Brain microvascular endothelial cell (primary cell): ENCODE measurements around the gene EIPR1.

Experiments used
- DNase-seq: peaks from one replicate; pipeline ENCODE4 v3.0.0-alpha.2; 2020
- H3K27ac ChIP-seq: fragments of 250-450 bp; sonication (Bioruptor Pico); 2 replicates; pipeline ENCODE4 v1.5.1; 2020; ENCODE audit warnings: mild to moderate bottlenecking, moderate library complexity
- H3K27me3 ChIP-seq: fragments of 250-450 bp; sonication (Bioruptor Pico); replicated peaks from 2 replicates; pipeline ENCODE4 v1.5.1; 2020; ENCODE audit warnings: mild to moderate bottlenecking
- H3K36me3 ChIP-seq: fragments of 250-450 bp; sonication (Bioruptor Pico); replicated peaks from 2 replicates; pipeline ENCODE4 v1.5.1; 2020; ENCODE audit warnings: mild to moderate bottlenecking
- H3K4me3 ChIP-seq: 2 replicates; pipeline ENCODE4 v1.5.1; 2011; ENCODE audit warnings: low read depth, mild to moderate bottlenecking, control low read depth, low read length, moderate library complexity
- in situ Hi-C: cut with HindIII; loops from 2 replicates; pipeline ENCODE4 v1.10.0; 2017; ENCODE audit warnings: low sequenced_read_pairs, low pct_ligation_motif_present
- TF ChIP-seq, protein P1 (sequence below): IDR thresholded peaks from 2 replicates; pipeline ENCODE4 v1.5.1; 2011; ENCODE audit warnings: low read depth, mild to moderate bottlenecking, moderate library complexity, low read length, control low read depth, inconsistent platforms; ENCODE audit errors: missing control alignments

EIPR1 gene

GRCh38 chr2:3309496-3310355 lies 67.9 kb downstream of the EIPR1 start:
- Histone ChIP-seq H3K36me3 (no peaks in the 10 kb centered on the region), H3K27me3 (no peaks in the 10 kb centered on the region), H3K4me3 (no peak overlapping the region), H3K27ac (no peak overlapping the region)
- no peak for DNase-seq
- TF ChIP-seq, protein P1, sequence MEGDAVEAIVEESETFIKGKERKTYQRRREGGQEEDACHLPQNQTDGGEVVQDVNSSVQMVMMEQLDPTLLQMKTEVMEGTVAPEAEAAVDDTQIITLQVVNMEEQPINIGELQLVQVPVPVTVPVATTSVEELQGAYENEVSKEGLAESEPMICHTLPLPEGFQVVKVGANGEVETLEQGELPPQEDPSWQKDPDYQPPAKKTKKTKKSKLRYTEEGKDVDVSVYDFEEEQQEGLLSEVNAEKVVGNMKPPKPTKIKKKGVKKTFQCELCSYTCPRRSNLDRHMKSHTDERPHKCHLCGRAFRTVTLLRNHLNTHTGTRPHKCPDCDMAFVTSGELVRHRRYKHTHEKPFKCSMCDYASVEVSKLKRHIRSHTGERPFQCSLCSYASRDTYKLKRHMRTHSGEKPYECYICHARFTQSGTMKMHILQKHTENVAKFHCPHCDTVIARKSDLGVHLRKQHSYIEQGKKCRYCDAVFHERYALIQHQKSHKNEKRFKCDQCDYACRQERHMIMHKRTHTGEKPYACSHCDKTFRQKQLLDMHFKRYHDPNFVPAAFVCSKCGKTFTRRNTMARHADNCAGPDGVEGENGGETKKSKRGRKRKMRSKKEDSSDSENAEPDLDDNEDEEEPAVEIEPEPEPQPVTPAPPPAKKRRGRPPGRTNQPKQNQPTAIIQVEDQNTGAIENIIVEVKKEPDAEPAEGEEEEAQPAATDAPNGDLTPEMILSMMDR: no peak
- in situ Hi-C loops: no loop called here

DNA sequence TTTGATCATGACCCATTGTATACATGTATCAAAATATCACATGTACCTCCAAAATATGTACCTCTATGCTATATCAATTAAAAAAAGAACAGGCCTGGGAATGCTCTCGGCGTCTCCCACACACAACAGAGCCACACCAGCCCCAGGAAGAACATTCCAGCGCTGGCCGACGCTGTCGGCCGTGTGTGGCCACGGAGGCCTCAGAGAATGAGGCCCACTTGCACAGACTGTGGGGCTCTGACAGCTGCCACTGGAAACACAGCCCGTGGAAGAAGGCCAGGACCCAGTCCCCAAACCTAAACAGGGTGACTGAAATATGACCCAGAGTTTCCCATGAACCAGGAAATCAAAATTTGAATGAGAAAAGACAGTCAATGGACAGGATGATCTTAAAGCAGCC lies 69.7 kb downstream of the EIPR1 start:
- Histone ChIP-seq H3K4me3 (no peak overlapping the region), H3K36me3 (no peaks in the 10 kb centered on the region), H3K27ac (no peak overlapping the region), H3K27me3 (no peaks in the 10 kb centered on the region)
- TF ChIP-seq, protein P1: no peak
- in situ Hi-C loops: no loop called here
- no peak for DNase-seq

DNA sequence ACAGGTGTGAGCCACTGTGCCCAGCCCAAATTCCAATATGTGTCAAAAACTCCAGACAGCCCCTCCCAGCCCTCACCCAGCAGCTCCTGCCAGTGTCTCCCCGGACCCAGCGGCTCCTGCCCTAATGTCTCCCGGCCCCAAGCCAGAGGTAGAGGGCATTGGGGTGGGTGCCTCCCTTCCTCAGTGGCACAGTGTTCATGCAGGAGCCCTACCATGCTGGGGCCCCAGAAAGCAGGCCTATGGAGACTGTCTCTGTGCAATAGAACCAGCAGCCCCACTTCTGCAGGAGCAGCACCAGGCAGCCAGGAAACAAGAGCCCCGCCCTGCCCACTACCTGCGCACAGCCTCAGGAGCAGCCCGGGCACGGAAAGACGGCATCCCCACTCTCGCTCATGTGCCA lies 70.4 kb downstream of the EIPR1 start:
- in situ Hi-C loops: no loop called here
- Histone ChIP-seq H3K27ac (no peak overlapping the region), H3K27me3 (no peaks in the 10 kb centered on the region), H3K4me3 (no peak overlapping the region), H3K36me3 (peaks cover 2% of the 10 kb centered on the region)
- TF ChIP-seq, protein P1: no peak
- DNase-seq: no peak

DNA sequence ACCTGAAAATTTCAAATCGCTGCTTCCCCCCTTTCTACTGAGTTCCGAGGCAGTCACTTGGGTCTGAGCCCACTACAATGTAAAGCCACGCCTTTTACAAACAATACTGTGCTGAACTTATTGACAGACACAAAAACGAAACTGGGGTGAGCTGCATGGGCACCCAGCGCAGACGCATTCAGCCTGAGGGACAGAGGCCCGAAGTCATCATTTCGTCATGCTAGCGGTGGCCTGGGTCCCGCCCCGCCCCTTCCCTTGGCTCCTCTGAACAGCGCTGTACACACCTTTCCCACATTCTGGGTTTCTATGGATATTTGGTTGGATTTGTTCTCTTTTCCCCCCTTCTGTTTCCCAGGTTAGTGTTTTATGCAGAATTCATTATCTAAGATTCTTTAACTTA lies 71.7 kb downstream of the EIPR1 start:
- DNase-seq: no peak
- no peak overlapping the region for H3K4me3 ChIP-seq
- H3K27ac ChIP-seq: no peak overlapping the region
- H3K36me3 ChIP-seq: peaks cover 2% of the 10 kb centered on the region
- H3K27me3 ChIP-seq: no peaks in the 10 kb centered on the region
- in situ Hi-C loops: no loop called here
- TF ChIP-seq, protein P1: no peak

DNA sequence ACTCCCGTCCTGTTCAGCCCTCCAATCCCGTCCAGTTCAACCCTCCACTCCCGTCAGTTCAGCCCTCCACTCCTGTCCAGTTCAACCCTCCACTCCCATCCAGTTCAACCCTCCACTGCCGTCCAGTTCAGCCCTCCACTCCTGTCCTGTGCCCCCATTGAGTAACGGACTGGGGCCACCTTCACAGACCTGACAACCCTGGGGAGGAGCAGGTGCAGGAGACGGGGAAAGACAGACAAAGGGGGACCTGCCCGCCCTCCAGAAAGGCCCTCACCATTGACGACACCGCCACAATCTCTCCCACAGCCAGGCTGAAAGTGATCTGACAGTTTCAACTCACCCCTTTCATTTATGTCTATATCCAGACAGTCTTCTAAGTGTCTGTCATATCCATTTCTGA lies 72.2 kb downstream of the EIPR1 start:
- no peak overlapping the region for H3K27ac ChIP-seq
- no peaks in the 10 kb centered on the region for H3K27me3 ChIP-seq
- TF ChIP-seq, protein P1: no peak
- no peak overlapping the region for H3K4me3 ChIP-seq
- peaks cover 2% of the 10 kb centered on the region for H3K36me3 ChIP-seq
- no peak for DNase-seq
- in situ Hi-C loops: no loop called here
